ENCODE measurements around the gene TAB2.

DNA sequence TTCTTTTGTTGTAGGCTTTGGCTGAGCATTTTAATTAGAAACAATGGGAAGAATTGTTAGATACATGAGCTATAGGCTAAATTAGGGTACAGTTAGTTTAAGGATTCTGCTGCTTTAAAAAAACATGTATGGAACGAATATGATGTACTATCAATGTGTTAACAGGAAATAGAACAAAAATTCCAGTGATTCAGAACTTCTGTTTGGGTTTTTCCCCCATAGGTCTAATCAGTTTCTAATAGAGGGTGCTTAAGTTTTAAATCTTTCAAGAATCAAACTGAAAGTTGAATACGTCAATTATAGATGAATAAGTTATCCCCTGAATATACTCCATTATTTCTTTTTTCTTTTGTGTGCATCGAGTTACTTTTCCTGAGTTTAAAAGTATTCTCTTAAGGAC lies 1.9 kb downstream of the TAB2 start:
- TF ChIP-seq POLR2AphosphoS5 (IDR thresholded peaks at IDR 0.05; ENCODE audit: low read depth, low read length) (no peak), REST (IDR thresholded peaks at IDR 0.05; ENCODE audit: insufficient read depth in 1 of 2, low read depth in 2 of 2, low read length in 2 of 2) (no peak), TAF1 (IDR thresholded peaks at IDR 0.05; ENCODE audit: borderline replicate concordance, insufficient read depth, low read length) (no peak), SIN3A (IDR thresholded peaks at IDR 0.05; ENCODE audit: borderline replicate concordance, insufficient read depth, low read length) (no peak), FOXP2 (optimal IDR thresholded peaks at IDR 0.05; ENCODE audit: borderline replicate concordance, extremely low read depth, extremely low read length, insufficient read depth) (no peak)
